ENCODE results near the gene PROB1.
A peak's percentile ranks its signal among the peaks of the same experiment; 100 is the strongest.
"Not testable (repeated sequence)": the region's sequence is repeated elsewhere in the genome, so short reads cannot be mapped to it uniquely, and the experiment has no call there.

The PROB1 gene

DNA sequence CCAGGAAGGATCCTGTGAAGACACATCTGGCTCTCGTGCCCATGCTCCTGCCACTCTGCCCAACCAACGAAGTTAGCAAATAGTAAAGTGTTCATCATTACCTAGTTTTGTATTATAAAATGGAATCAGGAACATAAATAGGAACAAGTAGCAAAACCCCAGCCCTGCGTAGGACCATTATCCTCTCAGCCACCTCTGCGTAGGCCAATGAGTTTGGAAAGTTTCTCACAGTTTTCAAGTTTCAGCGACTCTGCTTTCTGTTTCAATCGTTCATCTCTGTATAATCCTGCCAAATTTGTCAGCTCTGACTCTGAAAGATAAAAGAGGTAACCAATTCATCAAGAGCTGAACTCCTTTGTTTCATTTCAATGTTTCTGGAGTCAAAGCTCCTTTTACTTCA is 19.1 kb upstream of the PROB1 start:
- no peak for DNase-seq

- DNase-seq: no peak
These were observed 18.2 kb upstream of the PROB1 start for GRCh38 chr5:139413153-139413552.

GRCh38 chr5:139410993-139411828 is 16.3 kb upstream of the PROB1 start:
- DNase-seq: no peak

GRCh38 chr5:139410121-139410992 is 15.5 kb upstream of the PROB1 start:
- DNase-seq: no peak

GRCh38 chr5:139409116-139409515 is 14.2 kb upstream of the PROB1 start:
- not testable (repeated sequence) for DNase-seq

GRCh38 chr5:139408191-139408590 is 13.3 kb upstream of the PROB1 start:
- DNase-seq: no peak

- no peak for DNase-seq
These were observed 12.6 kb upstream of the PROB1 start for GRCh38 chr5:139407517-139407916.

- DNase-seq: no peak
These were observed 12.1 kb upstream of the PROB1 start for GRCh38 chr5:139406963-139407362.

GRCh38 chr5:139404484-139404840 is 9.6 kb upstream of the PROB1 start:
- DNase-seq: no peak

DNA sequence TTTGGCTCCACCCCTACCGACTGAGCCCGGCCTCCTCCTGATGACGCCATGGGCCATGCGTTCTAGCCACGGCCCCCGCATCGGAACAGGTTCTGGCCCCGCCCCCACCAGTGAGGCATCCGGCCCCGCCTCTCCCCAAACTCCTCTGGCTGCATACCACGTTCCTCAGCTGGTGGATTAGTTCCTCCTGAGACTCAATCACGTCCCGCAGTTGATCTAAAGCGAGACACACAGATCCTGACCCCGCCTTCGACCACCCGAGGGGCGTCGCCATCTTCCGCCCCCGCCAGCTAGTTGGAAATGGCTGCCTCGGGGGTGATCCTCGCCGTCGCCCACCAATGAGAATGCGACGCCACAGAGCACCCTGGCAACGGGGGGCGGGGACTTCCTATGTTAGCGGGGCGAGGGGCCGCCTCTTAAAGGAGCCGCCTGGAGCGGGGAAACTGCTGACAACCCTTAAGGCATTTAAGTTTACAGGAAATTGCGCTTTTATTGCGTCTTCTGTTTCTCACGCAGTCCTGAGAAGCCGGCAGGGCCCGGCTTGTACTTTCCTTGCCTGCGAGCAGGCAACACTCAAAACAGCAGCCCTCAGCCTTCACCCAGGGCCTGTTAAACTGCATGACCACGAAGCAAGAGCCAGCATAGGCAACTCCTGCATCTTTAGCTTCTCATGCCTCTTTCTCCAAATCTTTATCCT is 9.0 kb upstream of the PROB1 start, which contains the start of gene SPATA24:
TSS of gene SPATA24 (minus strand) at position 303 of the 697 bp plus-strand sequence. CDS start at position 274, 29 bp downstream.
- DNase-seq: peak; percentile 96

GRCh38 chr5:139403418-139403786 is 8.5 kb upstream of the PROB1 start:
- DNase-seq: no peak

GRCh38 chr5:139402561-139403158 is 7.8 kb upstream of the PROB1 start:
- no peak for DNase-seq

- no peak for DNase-seq
These were observed 6.6 kb upstream of the PROB1 start for GRCh38 chr5:139401546-139401945.

GRCh38 chr5:139399501-139400121 is 4.7 kb upstream of the PROB1 start:
- DNase-seq: no peak

GRCh38 chr5:139397921-139398320 is 3.0 kb upstream of the PROB1 start:
- DNase-seq: no peak

DNA sequence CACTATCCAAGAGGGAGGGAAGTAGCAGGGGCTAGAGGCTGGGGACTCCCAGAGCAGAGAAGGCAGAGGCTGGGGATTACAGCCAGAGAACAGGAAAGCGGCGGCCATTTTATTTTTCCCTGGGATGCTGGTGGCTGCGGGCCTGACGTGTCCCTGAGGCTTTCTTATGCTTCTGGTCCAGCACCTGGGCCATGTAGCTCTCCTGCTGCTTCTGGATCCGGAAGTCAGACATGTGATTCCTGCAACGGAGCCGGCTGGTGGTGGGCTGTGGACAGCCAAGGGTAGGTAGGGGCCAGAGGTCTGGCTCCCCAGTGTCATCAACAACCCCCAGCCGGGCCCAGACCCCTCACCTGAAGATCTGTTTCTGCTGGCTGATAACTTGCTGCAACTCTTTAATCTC is 1.8 kb upstream of the PROB1 start:
- DNase-seq: no peak

DNA sequence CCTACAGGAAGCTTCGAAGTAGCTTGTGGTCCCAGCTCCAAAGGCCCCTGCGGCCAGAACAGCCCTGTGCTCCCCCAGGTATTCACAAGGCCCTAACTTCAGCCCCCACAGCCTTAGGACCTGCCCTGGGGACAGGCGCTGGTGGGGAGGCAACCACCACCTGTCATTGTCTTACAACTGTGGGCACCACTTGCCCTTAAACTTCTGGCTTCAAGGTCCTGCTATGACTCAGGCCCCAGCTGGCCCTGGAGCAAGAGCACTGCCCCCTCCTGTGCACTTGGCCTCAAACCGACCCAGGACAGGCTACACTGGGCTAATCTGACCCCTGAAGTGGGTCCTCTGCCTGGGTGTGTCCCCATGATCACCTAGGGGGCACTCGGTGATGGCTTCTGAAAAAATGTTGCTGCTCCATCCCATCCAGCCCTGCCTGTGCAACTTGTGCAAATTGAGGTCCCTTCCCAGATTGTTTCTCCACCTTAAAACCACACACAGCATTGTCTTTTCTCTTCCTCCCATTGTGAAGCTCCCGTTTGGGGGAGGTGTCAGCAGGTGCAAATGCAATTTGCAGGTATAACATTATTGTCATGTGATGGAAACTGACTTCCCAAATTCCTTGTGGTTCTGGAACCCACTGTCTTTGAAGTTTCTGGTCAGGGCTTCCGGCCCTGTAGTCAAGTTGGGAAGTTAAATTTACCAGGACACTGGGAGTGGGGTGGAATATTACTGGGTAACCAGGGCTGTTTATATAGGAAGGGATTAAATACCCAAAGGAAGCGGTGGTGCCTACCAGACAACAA is 1.1 kb upstream of the PROB1 start:
- DNase-seq: no peak

GRCh38 chr5:139394123-139394653 is 716 bp downstream of the PROB1 start:
- peak; percentile 63 for DNase-seq

DNA sequence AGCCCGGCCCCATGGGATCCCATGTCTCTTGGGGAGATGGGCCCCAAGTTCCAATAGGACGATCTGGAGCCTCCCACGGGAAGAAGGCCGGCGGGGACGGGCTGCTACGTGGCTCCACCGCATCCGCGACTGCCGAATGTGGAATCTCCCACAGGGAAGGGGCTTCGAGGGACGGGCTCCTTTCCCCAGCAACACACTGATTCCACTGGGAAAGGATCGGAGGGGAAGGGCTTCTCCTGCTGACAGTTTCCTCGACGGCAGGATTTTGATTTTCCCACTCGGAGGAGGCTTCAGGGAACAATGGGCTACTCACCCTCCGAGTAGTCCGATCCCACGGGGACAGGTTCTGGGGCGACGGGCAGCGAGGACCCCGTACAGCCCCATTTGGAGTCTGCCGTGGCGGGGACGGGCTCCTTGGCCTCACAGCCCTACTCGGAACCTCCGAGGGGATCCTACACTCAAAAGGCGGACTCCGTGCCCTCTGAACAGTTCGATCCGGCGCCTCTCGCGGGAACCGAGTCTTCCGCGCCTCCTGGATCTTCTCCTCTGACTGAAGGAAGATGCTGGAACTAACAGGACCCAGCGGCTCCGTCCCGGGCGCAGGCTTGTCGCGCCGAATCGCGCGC is 1.3 kb downstream of the PROB1 start:
- DNase-seq: no peak

- peak; percentile 89 for DNase-seq
These were observed 2.0 kb downstream of the PROB1 start for GRCh38 chr5:139392678-139393496.
